Neural cell (in vitro differentiated cells): Measurements from ENCODE around the gene BMI1. TPM values are rescaled to one million over a fixed set of nuclear protein-coding genes. Genes with fewer than 3 reads are reported as not detected.

Source experiments
- H2AFZ ChIP-seq: fragments of 200-600, 300-800 bp; sonication (generic), shearing (Covaris generic); 2 replicates; pipeline ENCODE4 v1.6.0; 2014; ENCODE audit warnings: low read depth, mild to moderate bottlenecking, antibody characterized with exemption, low read length, moderate library complexity
- H3F3A ChIP-seq: fragments of 200-600 bp; shearing (Covaris generic); 2 replicates; pipeline ENCODE4 v1.6.1; 2016; ENCODE audit warnings: mild to moderate bottlenecking, moderate library complexity, mixed read lengths, antibody characterized with exemption, low read length; ENCODE audit not compliant: insufficient read depth, poor library complexity, severe bottlenecking
- H3K27ac ChIP-seq: fragments of 200-600, 300-800 bp; sonication (generic), shearing (Covaris generic); 2 replicates; pipeline ENCODE4 v1.5.1; 2014; ENCODE audit warnings: mild to moderate bottlenecking, low read length, moderate library complexity
- H3K27me3 ChIP-seq: fragments of 300-800, 200-600 bp; sonication (generic), shearing (Covaris generic); 2 replicates; pipeline ENCODE4 v1.6.0; 2014; ENCODE audit warnings: mild to moderate bottlenecking, low read depth, low read length, moderate library complexity; ENCODE audit not compliant: insufficient read depth
- H3K36me3 ChIP-seq: fragments of 300-800, 200-600 bp; sonication (generic), shearing (Covaris generic); 2 replicates; pipeline ENCODE4 v1.5.1; 2014; ENCODE audit warnings: mild to moderate bottlenecking, antibody characterized with exemption, low read length, moderate library complexity; ENCODE audit not compliant: insufficient read depth
- H3K4me2 ChIP-seq: fragments of 300-800, 200-600 bp; sonication (generic), shearing (Covaris generic); 2 replicates; pipeline ENCODE4 v1.6.0; 2014; ENCODE audit warnings: mild to moderate bottlenecking, low read length
- H3K4me3 ChIP-seq: fragments of 300-800, 200-600 bp; sonication (generic), shearing (Covaris generic); 2 replicates; pipeline ENCODE4 v1.5.1; 2014; ENCODE audit warnings: mild to moderate bottlenecking, low read length, moderate library complexity
- H3K79me2 ChIP-seq: fragments of 200-600 bp; shearing (Covaris generic); replicated peaks from 2 replicates; pipeline ENCODE4 v1.6.0; 2014; ENCODE audit warnings: mild to moderate bottlenecking, low read length, moderate library complexity; ENCODE audit not compliant: insufficient read depth
- H3K9ac ChIP-seq: fragments of 300-800, 200-600 bp; sonication (generic), shearing (Covaris generic); 2 replicates; pipeline ENCODE4 v1.6.1; 2016; ENCODE audit warnings: mild to moderate bottlenecking, low read length, mixed read lengths
- H3K9me2 ChIP-seq: fragments of 200-600 bp; shearing (Covaris generic); 2 replicates; pipeline ENCODE4 v1.6.1; 2016; ENCODE audit warnings: mild to moderate bottlenecking, low read length, mixed read lengths; ENCODE audit not compliant: insufficient read depth
- H3K9me3 ChIP-seq: fragments of 200-600, 300-800 bp; sonication (generic), shearing (Covaris generic); 2 replicates; pipeline ENCODE4 v1.6.1; 2016; ENCODE audit warnings: mild to moderate bottlenecking, mixed run types, low read length, moderate library complexity, mixed read lengths
- H4K20me1 ChIP-seq: fragments of 200-600 bp; shearing (Covaris generic); 2 replicates; pipeline ENCODE4 v1.6.1; 2016; ENCODE audit warnings: mild to moderate bottlenecking, mixed run types; ENCODE audit not compliant: insufficient read depth
- EP300 ChIP-seq: fragments of 450-650 bp; conservative IDR thresholded peaks from 2 replicates; pipeline ENCODE4 v1.6.1; 2014; ENCODE audit warnings: antibody characterized with exemption, mild to moderate bottlenecking, moderate library complexity; ENCODE audit not compliant: poor library complexity, severe bottlenecking
- EZH2 ChIP-seq: fragments of 200-600, 300-800 bp; shearing (Covaris generic), sonication (generic); IDR thresholded peaks from 2 replicates; pipeline ENCODE4 v1.6.1; 2014; ENCODE audit warnings: antibody characterized with exemption, low read length, borderline replicate concordance, mild to moderate bottlenecking; ENCODE audit not compliant: insufficient read depth, poor library complexity, severe bottlenecking
- MXI1 ChIP-seq: fragments of 450-650 bp; conservative IDR thresholded peaks from 2 replicates; pipeline ENCODE4 v1.6.1; 2014; ENCODE audit warnings: antibody characterized with exemption, mild to moderate bottlenecking; ENCODE audit not compliant: poor library complexity, severe bottlenecking
- POLR2AphosphoS5 ChIP-seq: IDR thresholded peaks from 2 replicates; pipeline ENCODE4 v1.6.1; 2012
- RAD21 ChIP-seq: fragments of 450-650 bp; conservative IDR thresholded peaks from 2 replicates; pipeline ENCODE4 v1.6.1; 2014; ENCODE audit warnings: antibody characterized with exemption, mild to moderate bottlenecking, moderate library complexity
- SMC3 ChIP-seq: fragments of 450-650 bp; conservative IDR thresholded peaks from 2 replicates; pipeline ENCODE4 v1.6.1; 2014; ENCODE audit warnings: antibody characterized with exemption, mild to moderate bottlenecking, moderate library complexity; ENCODE audit not compliant: poor library complexity
- TAF1 ChIP-seq: IDR thresholded peaks from 2 replicates; pipeline ENCODE4 v1.6.1; 2012; ENCODE audit warnings: low read depth
- polyA plus RNA-seq: library from polyadenylated mRNA; depleted of rRNA; stranded (reverse); fragments of >200 nt; gene quantifications from 2 replicates; pipeline ENCODE4 v1.2.3, GENCODE V29; 2014
- TF ChIP-seq, protein P1 (sequence below): fragments of 450-650 bp; IDR thresholded peaks from 2 replicates; pipeline ENCODE4 v1.5.1; 2014; ENCODE audit warnings: antibody characterized with exemption, mild to moderate bottlenecking, moderate library complexity; ENCODE audit not compliant: poor library complexity, severe bottlenecking

Gene BMI1
- polyA plus RNA-seq, 1 donor from 2014 or later, result 86.8 TPM

DNA sequence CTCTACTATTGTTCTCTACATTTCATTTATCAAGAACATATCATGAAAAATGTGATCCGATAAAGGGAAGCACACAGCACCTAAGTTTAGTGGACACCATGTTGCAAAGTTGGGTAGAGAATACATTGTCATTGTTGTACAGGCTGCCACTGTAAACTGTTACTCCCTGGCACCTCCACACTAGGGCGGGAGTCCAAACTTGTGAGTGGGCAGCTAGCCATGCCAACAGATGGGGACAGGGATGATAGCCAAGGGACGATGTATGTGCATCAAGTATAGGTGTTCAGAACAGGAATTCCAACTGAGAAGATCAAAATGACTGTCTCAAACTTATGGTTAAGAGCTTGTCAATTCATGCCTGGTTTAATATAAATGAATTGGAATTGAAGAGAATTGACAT is 35.8 kb upstream of the BMI1 start:
- no peak overlapping the region for H3K4me3 ChIP-seq
- H4K20me1 ChIP-seq, result no peaks in the 10 kb centered on the region
- no peak overlapping the region for H3K4me2 ChIP-seq
- H3K27me3 ChIP-seq, result no peaks in the 10 kb centered on the region
- no peaks in the 10 kb centered on the region for H3K9me3 ChIP-seq
- H3K79me2 ChIP-seq, result no peaks in the 10 kb centered on the region
- no peaks in the 10 kb centered on the region for H3K9me2 ChIP-seq
- H3K27ac ChIP-seq, result no peak overlapping the region
- TF ChIP-seq MXI1, result no peak
- no peak overlapping the region for H2AFZ ChIP-seq
- H3K9ac ChIP-seq, result no peak overlapping the region
- H3F3A ChIP-seq, result no peaks in the 10 kb centered on the region
- no peaks in the 10 kb centered on the region for H3K36me3 ChIP-seq

DNA sequence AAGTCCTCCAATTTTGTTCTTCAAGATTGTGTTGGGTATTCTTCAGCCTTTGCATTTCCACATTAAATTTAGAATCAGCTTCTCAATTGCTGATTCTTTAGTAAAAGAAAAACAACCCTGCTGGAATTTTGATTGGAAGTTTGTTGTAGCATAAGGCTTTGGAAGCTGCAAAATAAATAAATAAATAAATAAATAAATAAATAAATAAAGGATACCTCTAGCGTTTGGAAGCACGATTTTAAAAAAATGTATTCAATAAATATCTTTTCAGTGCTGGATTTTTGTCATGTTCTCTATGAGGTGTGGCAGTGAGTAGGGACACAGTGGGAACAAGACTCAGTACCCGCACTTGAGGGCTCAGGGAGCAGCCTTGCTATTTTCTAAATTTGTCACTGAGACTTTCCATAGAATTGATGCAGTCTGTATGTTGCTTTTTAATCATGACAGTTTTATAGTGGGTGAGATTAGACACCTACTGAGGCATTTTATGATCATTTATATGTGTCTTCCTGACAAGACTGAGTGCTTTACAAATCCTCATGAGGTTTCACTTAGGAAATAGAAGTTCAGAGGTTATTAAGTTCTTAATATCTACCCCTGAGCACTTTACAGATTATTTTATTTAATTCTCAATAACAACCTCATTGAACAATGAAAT is 27.0 kb upstream of the BMI1 start:
- Histone ChIP-seq H2AFZ (no peak overlapping the region), H3K9ac (no peak overlapping the region), H3K79me2 (no peaks in the 10 kb centered on the region), H3K4me2 (no peak overlapping the region), H3F3A (no peaks in the 10 kb centered on the region), H3K36me3 (no peaks in the 10 kb centered on the region), H3K9me3 (no peaks in the 10 kb centered on the region), H3K4me3 (no peak overlapping the region), H3K9me2 (no peaks in the 10 kb centered on the region), H3K27ac (no peak overlapping the region), H4K20me1 (no peaks in the 10 kb centered on the region), H3K27me3 (no peaks in the 10 kb centered on the region)
- TF ChIP-seq RAD21 (no peak), TAF1 (no peak), SMC3 (no peak), EZH2 (no peak), MXI1 (no peak), EP300 (no peak), POLR2AphosphoS5 (no peak)
- TF ChIP-seq, protein P1, sequence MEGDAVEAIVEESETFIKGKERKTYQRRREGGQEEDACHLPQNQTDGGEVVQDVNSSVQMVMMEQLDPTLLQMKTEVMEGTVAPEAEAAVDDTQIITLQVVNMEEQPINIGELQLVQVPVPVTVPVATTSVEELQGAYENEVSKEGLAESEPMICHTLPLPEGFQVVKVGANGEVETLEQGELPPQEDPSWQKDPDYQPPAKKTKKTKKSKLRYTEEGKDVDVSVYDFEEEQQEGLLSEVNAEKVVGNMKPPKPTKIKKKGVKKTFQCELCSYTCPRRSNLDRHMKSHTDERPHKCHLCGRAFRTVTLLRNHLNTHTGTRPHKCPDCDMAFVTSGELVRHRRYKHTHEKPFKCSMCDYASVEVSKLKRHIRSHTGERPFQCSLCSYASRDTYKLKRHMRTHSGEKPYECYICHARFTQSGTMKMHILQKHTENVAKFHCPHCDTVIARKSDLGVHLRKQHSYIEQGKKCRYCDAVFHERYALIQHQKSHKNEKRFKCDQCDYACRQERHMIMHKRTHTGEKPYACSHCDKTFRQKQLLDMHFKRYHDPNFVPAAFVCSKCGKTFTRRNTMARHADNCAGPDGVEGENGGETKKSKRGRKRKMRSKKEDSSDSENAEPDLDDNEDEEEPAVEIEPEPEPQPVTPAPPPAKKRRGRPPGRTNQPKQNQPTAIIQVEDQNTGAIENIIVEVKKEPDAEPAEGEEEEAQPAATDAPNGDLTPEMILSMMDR, result no peak

- H3F3A ChIP-seq, result no peaks in the 10 kb centered on the region
Measured at GRCh38 chr10:22294694-22295093, 26.2 kb upstream of the BMI1 start.

More at GRCh38 chr10:22294694-22295093, 26.2 kb upstream of the BMI1 start:
- H4K20me1 ChIP-seq, result no peaks in the 10 kb centered on the region
- H3K9ac ChIP-seq, result no peak overlapping the region
- H3K4me3 ChIP-seq, result no peak overlapping the region
- H3K27me3 ChIP-seq, result no peaks in the 10 kb centered on the region
- H3K4me2 ChIP-seq, result no peak overlapping the region
- H3K9me2 ChIP-seq, result no peaks in the 10 kb centered on the region
- no peak overlapping the region for H3K27ac ChIP-seq
- no peaks in the 10 kb centered on the region for H3K9me3 ChIP-seq
- no peak for TF ChIP-seq TAF1
- TF ChIP-seq MXI1, result no peak
- no peak for TF ChIP-seq POLR2AphosphoS5
- TF ChIP-seq EP300, result no peak
- TF ChIP-seq, protein P1, result no peak
- TF ChIP-seq RAD21, result no peak
- no peak for TF ChIP-seq SMC3
- H2AFZ ChIP-seq, result no peak overlapping the region
- no peaks in the 10 kb centered on the region for H3K36me3 ChIP-seq
- no peaks in the 10 kb centered on the region for H3K79me2 ChIP-seq
